ENCODE measurements around the gene GRAMD1A. TPM values are rescaled to one million over a fixed set of nuclear protein-coding genes. Genes with fewer than 3 reads are reported as not detected.

GRAMD1A gene
- total RNA-seq, 1 experiment from 2014 or later: 125 TPM

GRCh38 chr19:35034005-35034502 is 33.9 kb downstream of the GRAMD1A start:
- TF ChIP-seq, protein P1, sequence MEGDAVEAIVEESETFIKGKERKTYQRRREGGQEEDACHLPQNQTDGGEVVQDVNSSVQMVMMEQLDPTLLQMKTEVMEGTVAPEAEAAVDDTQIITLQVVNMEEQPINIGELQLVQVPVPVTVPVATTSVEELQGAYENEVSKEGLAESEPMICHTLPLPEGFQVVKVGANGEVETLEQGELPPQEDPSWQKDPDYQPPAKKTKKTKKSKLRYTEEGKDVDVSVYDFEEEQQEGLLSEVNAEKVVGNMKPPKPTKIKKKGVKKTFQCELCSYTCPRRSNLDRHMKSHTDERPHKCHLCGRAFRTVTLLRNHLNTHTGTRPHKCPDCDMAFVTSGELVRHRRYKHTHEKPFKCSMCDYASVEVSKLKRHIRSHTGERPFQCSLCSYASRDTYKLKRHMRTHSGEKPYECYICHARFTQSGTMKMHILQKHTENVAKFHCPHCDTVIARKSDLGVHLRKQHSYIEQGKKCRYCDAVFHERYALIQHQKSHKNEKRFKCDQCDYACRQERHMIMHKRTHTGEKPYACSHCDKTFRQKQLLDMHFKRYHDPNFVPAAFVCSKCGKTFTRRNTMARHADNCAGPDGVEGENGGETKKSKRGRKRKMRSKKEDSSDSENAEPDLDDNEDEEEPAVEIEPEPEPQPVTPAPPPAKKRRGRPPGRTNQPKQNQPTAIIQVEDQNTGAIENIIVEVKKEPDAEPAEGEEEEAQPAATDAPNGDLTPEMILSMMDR (conservative IDR thresholded peaks at IDR 0.05): no peak
- Histone ChIP-seq H4K5ac (ENCODE audit: insufficient read length, low read depth, low read length) (no peak overlapping the region), H2BK5ac (ENCODE audit: insufficient read length, low read length) (no peak overlapping the region), H2BK20ac (ENCODE audit: low read depth, low read length, poor library complexity, severe bottlenecking) (no peak overlapping the region), H2BK120ac (ENCODE audit: low read depth, low read length, poor library complexity, severe bottlenecking) (no peak overlapping the region), H3K27ac (ENCODE audit: insufficient read length, low read depth, low read length) (no peak overlapping the region), H3K14ac (ENCODE audit: insufficient read depth, low read length) (no peak overlapping the region), H3K23ac (ENCODE audit: insufficient read length, low read depth, low read length) (no peak overlapping the region), H3K4me2 (ENCODE audit: insufficient read depth, insufficient read length, low read length) (no peak overlapping the region), H4K91ac (ENCODE audit: insufficient read length, low read depth, low read length) (no peak overlapping the region), H3T11ph (ENCODE audit: low read length) (no peak overlapping the region), H3K9me3 (ENCODE audit: control insufficient read depth, low read depth, low read length) (no peaks in the 10 kb centered on the region), H2BK15ac (ENCODE audit: low read depth, low read length) (no peak overlapping the region), H2AK5ac (ENCODE audit: insufficient read length, low read length) (no peak overlapping the region), H3K9ac (ENCODE audit: extremely low read depth, insufficient read length, low read length) (no peak overlapping the region), H3K18ac (ENCODE audit: insufficient read length, low read depth, low read length) (no peak overlapping the region), H3K79me1 (ENCODE audit: insufficient read depth, low read depth, low read length, poor library complexity, severe bottlenecking) (no peaks in the 10 kb centered on the region), H3K56ac (ENCODE audit: insufficient read length, low read depth, low read length) (no peak overlapping the region), H4K8ac (replicated peaks; ENCODE audit: insufficient read length, low read depth, low read length) (no peak overlapping the region), H2BK12ac (ENCODE audit: insufficient read length, low read depth, low read length) (no peak overlapping the region), H3K79me2 (ENCODE audit: insufficient read depth, low read length) (no peaks in the 10 kb centered on the region), H3K27me3 (ENCODE audit: insufficient read depth, low read length) (peaks cover 11% of the 10 kb centered on the region; the same call in 1 of the 2 replicates), H3K23me2 (ENCODE audit: insufficient read length, low read depth, low read length, poor library complexity, severe bottlenecking) (peaks cover 8% of the 10 kb centered on the region), H4K20me1 (ENCODE audit: control insufficient read depth, insufficient read depth, insufficient read length) (no peaks in the 10 kb centered on the region), H2AFZ (ENCODE audit: low read length) (no peak overlapping the region), H3K4me1 (ENCODE audit: insufficient read depth, low read length) (no peaks in the 10 kb centered on the region), H3K4ac (ENCODE audit: low read depth, low read length) (no peak overlapping the region)
- no peak overlapping the region for H3K4me3 Mint-ChIP-seq
- no peak overlapping the region; a peak in 1 of 7 replicates for H3K27ac Mint-ChIP-seq
- no peaks in the 10 kb centered on the region; a peak in 1 of 5 replicates for H3K9me3 Mint-ChIP-seq
- no peak for DNase-seq
- peaks cover 45% of the 10 kb centered on the region for H3K27me3 Mint-ChIP-seq (ENCODE audit: low read depth)
- H3K36me3 Mint-ChIP-seq (ENCODE audit: insufficient read depth in 1 of 3, low read depth in 3 of 3): peaks cover 2 to 9% (median 4%) of the 10 kb centered on the region in 3 experiments; a peak in 4 of 7 replicates
- WGBS (ENCODE audit: extremely low coverage, insufficient read length, low lambda C conversion rate): no CpG with 5 or more reads among the region's 17 CpGs
- H3K4me1 Mint-ChIP-seq: peaks cover 10 to 14% of the 10 kb centered on the region in 2 experiments
